WTC11 (cell line): ENCODE measurements around the gene MALAT1. TPM values are rescaled to one million over a fixed set of nuclear protein-coding genes. Genes with fewer than 3 reads are reported as not detected.
A peak's percentile ranks its signal among the peaks of the same experiment; 100 is the strongest.

Experiments used
- AR ChIP-seq: fragments of 250-450 bp; sonication (Bioruptor Pico); IDR thresholded peaks from 2 replicates; pipeline ENCODE4 v1.9.0; 2021; ENCODE audit warnings: mild to moderate bottlenecking
- CBFB ChIP-seq: sonication (generic); formaldehyde crosslinking; IDR thresholded peaks from 2 replicates; pipeline ENCODE4 v1.8.1; 2022; ENCODE audit warnings: mild to moderate bottlenecking, low read depth, missing genetic modification reagents
- CDX4 ChIP-seq: fragments of 250-450 bp; sonication (Bioruptor Pico); IDR thresholded peaks from 2 replicates; pipeline ENCODE4 v1.9.0; 2021; ENCODE audit warnings: moderate library complexity, mild to moderate bottlenecking, inconsistent platforms, borderline replicate concordance
- ETV6 ChIP-seq: sonication (generic); formaldehyde crosslinking; IDR thresholded peaks from 2 replicates; pipeline ENCODE4 v1.8.1; 2022; ENCODE audit warnings: mild to moderate bottlenecking, missing genetic modification reagents
- FOXP1 ChIP-seq: sonication (generic); formaldehyde crosslinking; IDR thresholded peaks from 2 replicates; pipeline ENCODE4 v1.8.0; 2022; ENCODE audit warnings: missing genetic modification reagents, mild to moderate bottlenecking, moderate library complexity, borderline replicate concordance
- GABPB1 ChIP-seq: sonication (generic); formaldehyde crosslinking; IDR thresholded peaks from 2 replicates; pipeline ENCODE4 v1.8.1; 2023; ENCODE audit warnings: mild to moderate bottlenecking, missing genetic modification reagents
- GRHL2 ChIP-seq: fragments of 250-450 bp; sonication (Bioruptor Pico); IDR thresholded peaks from 2 replicates; pipeline ENCODE4 v1.8.0; 2022; ENCODE audit warnings: mild to moderate bottlenecking, moderate library complexity; ENCODE audit not compliant: insufficient replicate concordance, severe bottlenecking
- JUN ChIP-seq: sonication (generic); formaldehyde crosslinking; IDR thresholded peaks from 2 replicates; pipeline ENCODE4 v1.8.0; 2023; ENCODE audit warnings: mild to moderate bottlenecking, missing genetic modification reagents
- MXD4 ChIP-seq: fragments of 250-450 bp; sonication (Bioruptor Pico); IDR thresholded peaks from 2 replicates; pipeline ENCODE4 v1.8.0; 2021; ENCODE audit warnings: mild to moderate bottlenecking, moderate library complexity, borderline replicate concordance
- NR2C2 ChIP-seq: sonication (generic); formaldehyde crosslinking; IDR thresholded peaks from 2 replicates; pipeline ENCODE4 v1.8.0; 2022; ENCODE audit warnings: mild to moderate bottlenecking, missing genetic modification reagents
- OVOL2 ChIP-seq: fragments of 250-450 bp; sonication (Bioruptor Pico); IDR thresholded peaks from 2 replicates; pipeline ENCODE4 v1.9.0; 2021; ENCODE audit warnings: mild to moderate bottlenecking, borderline replicate concordance
- PRDM15 ChIP-seq: sonication (generic); formaldehyde crosslinking; IDR thresholded peaks from 2 replicates; pipeline ENCODE4 v1.8.0; 2022; ENCODE audit warnings: missing genetic modification reagents
- RELA ChIP-seq: sonication (generic); formaldehyde crosslinking; IDR thresholded peaks from 2 replicates; pipeline ENCODE4 v1.8.1; 2022; ENCODE audit warnings: missing genetic modification reagents, mild to moderate bottlenecking, borderline replicate concordance
- RORB ChIP-seq: fragments of 250-450 bp; sonication (Bioruptor Pico); IDR thresholded peaks from 2 replicates; pipeline ENCODE4 v1.9.0; 2021; ENCODE audit warnings: mild to moderate bottlenecking
- SMAD3 ChIP-seq: sonication (generic); formaldehyde crosslinking; IDR thresholded peaks from 2 replicates; pipeline ENCODE4 v1.8.0; 2022; ENCODE audit warnings: missing genetic modification reagents, mild to moderate bottlenecking, borderline replicate concordance
- SOX15 ChIP-seq: fragments of 250-450 bp; sonication (Bioruptor Pico); IDR thresholded peaks from 2 replicates; pipeline ENCODE4 v1.9.0; 2021; ENCODE audit warnings: mild to moderate bottlenecking
- TEAD1 ChIP-seq: sonication (generic); formaldehyde crosslinking; IDR thresholded peaks from 2 replicates; pipeline ENCODE4 v1.8.0; 2022; ENCODE audit warnings: mild to moderate bottlenecking, missing genetic modification reagents
- ZNF281 ChIP-seq: sonication (generic); formaldehyde crosslinking; IDR thresholded peaks from 2 replicates; pipeline ENCODE4 v1.8.0; 2023; ENCODE audit warnings: mild to moderate bottlenecking, missing genetic modification reagents
- ZNF317 ChIP-seq: sonication (generic); formaldehyde crosslinking; IDR thresholded peaks from 2 replicates; pipeline ENCODE4 v1.8.1; 2023; ENCODE audit warnings: low read depth, mild to moderate bottlenecking, moderate library complexity, missing genetic modification reagents, borderline replicate concordance
- ZNF416 ChIP-seq: fragments of 250-450 bp; sonication (Bioruptor Pico); IDR thresholded peaks from 2 replicates; pipeline ENCODE4 v1.9.0; 2021; ENCODE audit warnings: mild to moderate bottlenecking, inconsistent platforms
- ZNF423 ChIP-seq: fragments of 250-450 bp; sonication (Bioruptor Pico); IDR thresholded peaks from 2 replicates; pipeline ENCODE4 v2.1.2; 2022; ENCODE audit warnings: mild to moderate bottlenecking, moderate library complexity
- total RNA-seq: library from RNA; stranded (reverse); gene quantifications from 3 replicates; pipeline ENCODE4 v1.2.3, GENCODE V29; 2021
- TF ChIP-seq, protein P1 (sequence below): sonication (generic); formaldehyde crosslinking; IDR thresholded peaks from 2 replicates; pipeline ENCODE4 v1.8.1; 2023; ENCODE audit warnings: mild to moderate bottlenecking, missing genetic modification reagents, moderate library complexity
- TF ChIP-seq, protein P2 (sequence below): sonication (generic); formaldehyde crosslinking; IDR thresholded peaks from 2 replicates; pipeline ENCODE4 v1.8.0; 2022; ENCODE audit warnings: mild to moderate bottlenecking, missing genetic modification reagents
- TF ChIP-seq, protein P3 (sequence below): sonication (generic); formaldehyde crosslinking; IDR thresholded peaks from 2 replicates; pipeline ENCODE4 v1.8.1; 2023; ENCODE audit warnings: mild to moderate bottlenecking, moderate library complexity, missing genetic modification reagents

MALAT1 gene
- total RNA-seq, 1 experiment from 2014 or later: 1,830 TPM

- TF ChIP-seq PRDM15 (CRISPR knock-in tag): no peak
- TF ChIP-seq ETV6 (CRISPR knock-in tag): peak; percentile 84; the same call in 1 of the 2 replicates
- TF ChIP-seq JUN (CRISPR knock-in tag): no peak
- TF ChIP-seq AR (CRISPR knock-in tag): no peak
- TF ChIP-seq ZNF317 (CRISPR knock-in tag): no peak
- TF ChIP-seq MXD4 (CRISPR knock-in tag): no peak
- 0 out of 2 replicates have a peak, but pooled peaks have one; percentile 60 for TF ChIP-seq RELA (CRISPR knock-in tag)
- peak; percentile 82; the same call in 1 of the 2 replicates for TF ChIP-seq ZNF281 (CRISPR knock-in tag)
- TF ChIP-seq GRHL2 (CRISPR knock-in tag): no peak
- no peak for TF ChIP-seq NR2C2 (CRISPR knock-in tag)
- TF ChIP-seq GABPB1 (CRISPR knock-in tag): peak; percentile 76
- no peak for TF ChIP-seq SMAD3 (CRISPR knock-in tag)
- no peak for TF ChIP-seq SOX15 (CRISPR knock-in tag)
- TF ChIP-seq FOXP1: no peak
- no peak for TF ChIP-seq ZNF423 (CRISPR knock-in tag)
- TF ChIP-seq CDX4 (CRISPR knock-in tag): no peak
- TF ChIP-seq RORB (CRISPR knock-in tag): no peak
- TF ChIP-seq, protein P1, sequence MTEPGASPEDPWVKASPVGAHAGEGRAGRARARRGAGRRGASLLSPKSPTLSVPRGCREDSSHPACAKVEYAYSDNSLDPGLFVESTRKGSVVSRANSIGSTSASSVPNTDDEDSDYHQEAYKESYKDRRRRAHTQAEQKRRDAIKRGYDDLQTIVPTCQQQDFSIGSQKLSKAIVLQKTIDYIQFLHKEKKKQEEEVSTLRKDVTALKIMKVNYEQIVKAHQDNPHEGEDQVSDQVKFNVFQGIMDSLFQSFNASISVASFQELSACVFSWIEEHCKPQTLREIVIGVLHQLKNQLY (CRISPR knock-in tag): no peak
- TF ChIP-seq, protein P2, sequence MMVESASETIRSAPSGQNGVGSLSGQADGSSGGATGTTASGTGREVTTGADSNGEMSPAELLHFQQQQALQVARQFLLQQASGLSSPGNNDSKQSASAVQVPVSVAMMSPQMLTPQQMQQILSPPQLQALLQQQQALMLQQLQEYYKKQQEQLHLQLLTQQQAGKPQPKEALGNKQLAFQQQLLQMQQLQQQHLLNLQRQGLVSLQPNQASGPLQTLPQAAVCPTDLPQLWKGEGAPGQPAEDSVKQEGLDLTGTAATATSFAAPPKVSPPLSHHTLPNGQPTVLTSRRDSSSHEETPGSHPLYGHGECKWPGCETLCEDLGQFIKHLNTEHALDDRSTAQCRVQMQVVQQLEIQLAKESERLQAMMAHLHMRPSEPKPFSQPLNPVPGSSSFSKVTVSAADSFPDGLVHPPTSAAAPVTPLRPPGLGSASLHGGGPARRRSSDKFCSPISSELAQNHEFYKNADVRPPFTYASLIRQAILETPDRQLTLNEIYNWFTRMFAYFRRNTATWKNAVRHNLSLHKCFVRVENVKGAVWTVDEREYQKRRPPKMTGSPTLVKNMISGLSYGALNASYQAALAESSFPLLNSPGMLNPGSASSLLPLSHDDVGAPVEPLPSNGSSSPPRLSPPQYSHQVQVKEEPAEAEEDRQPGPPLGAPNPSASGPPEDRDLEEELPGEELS (CRISPR knock-in tag): peak; percentile 76; the same call in 1 of the 2 replicates
- TF ChIP-seq OVOL2 (CRISPR knock-in tag): no peak
- no peak for TF ChIP-seq CBFB (CRISPR knock-in tag)
- TF ChIP-seq, protein P3, sequence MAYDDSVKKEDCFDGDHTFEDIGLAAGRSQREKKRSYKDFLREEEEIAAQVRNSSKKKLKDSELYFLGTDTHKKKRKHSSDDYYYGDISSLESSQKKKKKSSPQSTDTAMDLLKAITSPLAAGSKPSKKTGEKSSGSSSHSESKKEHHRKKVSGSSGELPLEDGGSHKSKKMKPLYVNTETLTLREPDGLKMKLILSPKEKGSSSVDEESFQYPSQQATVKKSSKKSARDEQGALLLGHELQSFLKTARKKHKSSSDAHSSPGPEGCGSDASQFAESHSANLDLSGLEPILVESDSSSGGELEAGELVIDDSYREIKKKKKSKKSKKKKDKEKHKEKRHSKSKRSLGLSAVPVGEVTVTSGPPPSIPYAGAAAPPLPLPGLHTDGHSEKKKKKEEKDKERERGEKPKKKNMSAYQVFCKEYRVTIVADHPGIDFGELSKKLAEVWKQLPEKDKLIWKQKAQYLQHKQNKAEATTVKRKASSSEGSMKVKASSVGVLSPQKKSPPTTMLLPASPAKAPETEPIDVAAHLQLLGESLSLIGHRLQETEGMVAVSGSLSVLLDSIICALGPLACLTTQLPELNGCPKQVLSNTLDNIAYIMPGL (CRISPR knock-in tag): 0 out of 2 replicates have a peak, but pooled peaks have one; percentile 52
- peak; percentile 47; the same call in 1 of the 2 replicates for TF ChIP-seq ZNF416
- TF ChIP-seq TEAD1 (CRISPR knock-in tag): peak; percentile 82
These were observed 1.5 kb upstream of the MALAT1 start (continued) for GRCh38 chr11:65497141-65498041.
